ENCODE data around the gene SORCS2. TPM values are rescaled to one million over a fixed set of nuclear protein-coding genes. Genes with fewer than 3 reads are reported as not detected.

The SORCS2 gene
- total and polyA plus RNA-seq, 2 of the 8 experiments (the other 6 are each of a cell fraction or from before 2014, with no cell fraction given): 0.36 to 1.8 TPM

DNA sequence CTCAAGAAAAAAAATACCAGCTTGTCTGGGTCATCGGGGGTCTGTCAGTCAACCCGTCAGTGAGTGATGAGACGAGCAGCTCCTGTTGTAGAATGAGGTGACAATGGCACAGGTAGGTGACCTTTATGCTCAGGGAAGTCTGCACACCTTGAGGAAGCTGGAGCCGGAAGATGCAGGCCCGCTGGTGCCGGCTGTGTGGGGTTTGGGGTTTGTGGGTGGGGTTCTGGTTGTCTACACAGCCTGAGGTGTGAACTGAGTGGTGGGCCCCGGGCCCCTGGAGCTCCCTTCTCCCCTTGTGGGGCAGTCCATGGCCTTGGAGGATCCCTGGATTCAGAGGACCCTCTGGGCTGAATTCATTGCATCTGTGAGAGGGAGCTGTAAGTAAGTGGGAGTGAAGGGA, 75.5 kb downstream of the SORCS2 start (continued):
- TF ChIP-seq JUN (IDR thresholded peaks at IDR 0.05; ENCODE audit: low read depth, low read length) (no peak), FOSL1 (IDR thresholded peaks at IDR 0.05; ENCODE audit: insufficient read depth, low read depth, low read length) (no peak), GABPA (IDR thresholded peaks at IDR 0.05; ENCODE audit: borderline replicate concordance, insufficient read depth, low read length) (no peak)
